Mesothelial cell of epicardium (in vitro differentiated cells): ENCODE results near the gene SPATA18. TPM values are rescaled to one million over a fixed set of nuclear protein-coding genes. Genes with fewer than 3 reads are reported as not detected.
"Not testable (repeated sequence)": the region's sequence is repeated elsewhere in the genome, so short reads cannot be mapped to it uniquely, and the experiment has no call there.

Experiments used
- DNase-seq, 2 experiments: peaks; one replicate each; pipeline ENCODE4 v3.0.0; 2021; ENCODE audit warnings: low spot score in 2 of 2; ENCODE audit not compliant: unreplicated experiment in 2 of 2
- H3K27ac Mint-ChIP-seq: 2 replicates; pipeline ENCODE4 v1.8.0; 2021; ENCODE audit warnings: mixed read lengths
- H3K27me3 Mint-ChIP-seq: 2 replicates; pipeline ENCODE4 v1.8.0; 2021; ENCODE audit warnings: low read depth, mixed read lengths
- H3K36me3 Mint-ChIP-seq: 2 replicates; pipeline ENCODE4 v1.8.0; 2021; ENCODE audit warnings: mixed read lengths
- H3K4me1 Mint-ChIP-seq: 2 replicates; pipeline ENCODE4 v1.8.0; 2021; ENCODE audit warnings: mixed read lengths
- H3K4me3 Mint-ChIP-seq: 2 replicates; pipeline ENCODE4 v1.8.0; 2021; ENCODE audit warnings: mild to moderate bottlenecking, moderate library complexity, mixed read lengths
- H3K9me3 Mint-ChIP-seq: 2 replicates; pipeline ENCODE4 v1.8.0; 2021; ENCODE audit warnings: mixed read lengths
- total RNA-seq: library from RNA; stranded (reverse); gene quantifications from 3 replicates; pipeline ENCODE4 v1.2.1, GENCODE V29; 2021
- TF ChIP-seq, protein P1 (sequence below): fragments of 200-600 bp; sonication (generic); IDR thresholded peaks from one replicate; pipeline ENCODE4 v1.5.0; 2021; ENCODE audit warnings: antibody characterized with exemption; ENCODE audit not compliant: unreplicated experiment

Gene SPATA18
- total RNA-seq, 1 donor from 2014 or later, result 10.0 TPM

- Mint-ChIP-seq H3K4me1 (no peaks in the 10 kb centered on the region), H3K9me3 (peaks cover 5% of the 10 kb centered on the region), H3K4me3 (no peak overlapping the region), H3K27ac (no peak overlapping the region), H3K27me3 (no peaks in the 10 kb centered on the region), H3K36me3 (no peaks in the 10 kb centered on the region)
- TF ChIP-seq, protein P1, sequence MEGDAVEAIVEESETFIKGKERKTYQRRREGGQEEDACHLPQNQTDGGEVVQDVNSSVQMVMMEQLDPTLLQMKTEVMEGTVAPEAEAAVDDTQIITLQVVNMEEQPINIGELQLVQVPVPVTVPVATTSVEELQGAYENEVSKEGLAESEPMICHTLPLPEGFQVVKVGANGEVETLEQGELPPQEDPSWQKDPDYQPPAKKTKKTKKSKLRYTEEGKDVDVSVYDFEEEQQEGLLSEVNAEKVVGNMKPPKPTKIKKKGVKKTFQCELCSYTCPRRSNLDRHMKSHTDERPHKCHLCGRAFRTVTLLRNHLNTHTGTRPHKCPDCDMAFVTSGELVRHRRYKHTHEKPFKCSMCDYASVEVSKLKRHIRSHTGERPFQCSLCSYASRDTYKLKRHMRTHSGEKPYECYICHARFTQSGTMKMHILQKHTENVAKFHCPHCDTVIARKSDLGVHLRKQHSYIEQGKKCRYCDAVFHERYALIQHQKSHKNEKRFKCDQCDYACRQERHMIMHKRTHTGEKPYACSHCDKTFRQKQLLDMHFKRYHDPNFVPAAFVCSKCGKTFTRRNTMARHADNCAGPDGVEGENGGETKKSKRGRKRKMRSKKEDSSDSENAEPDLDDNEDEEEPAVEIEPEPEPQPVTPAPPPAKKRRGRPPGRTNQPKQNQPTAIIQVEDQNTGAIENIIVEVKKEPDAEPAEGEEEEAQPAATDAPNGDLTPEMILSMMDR, result no peak
- DNase-seq, result no peak
Observed at GRCh38 chr4:52126226-52126625, 75.1 kb downstream of the SPATA18 start.

DNA sequence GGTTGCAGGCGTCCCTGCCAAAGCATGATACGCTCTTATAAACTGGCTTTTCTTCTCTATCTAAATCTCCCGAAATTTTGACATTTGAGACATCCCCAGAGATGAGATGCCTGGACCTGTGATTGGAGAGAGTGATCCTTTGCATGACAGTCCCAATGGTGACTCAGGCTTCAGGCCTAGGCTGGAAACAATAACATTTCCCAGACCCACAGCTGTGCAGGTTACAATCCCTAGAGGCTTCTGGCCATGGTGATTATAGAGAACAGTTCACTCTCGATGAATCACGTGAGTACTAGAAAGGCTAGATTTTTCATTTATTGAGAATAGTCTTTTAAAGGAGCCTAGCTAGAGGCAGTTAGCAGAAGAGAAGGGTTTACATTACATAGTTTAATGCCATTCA, 75.9 kb downstream of the SPATA18 start:
- H3K4me1 Mint-ChIP-seq, result no peaks in the 10 kb centered on the region
- no peak overlapping the region for H3K4me3 Mint-ChIP-seq
- H3K36me3 Mint-ChIP-seq, result no peaks in the 10 kb centered on the region
- H3K27ac Mint-ChIP-seq, result no peak overlapping the region
- H3K9me3 Mint-ChIP-seq, result no peaks in the 10 kb centered on the region
- no peaks in the 10 kb centered on the region for H3K27me3 Mint-ChIP-seq
- DNase-seq, result no peak
- TF ChIP-seq, protein P1, result no peak

- Mint-ChIP-seq H3K27me3 (peaks cover 11% of the 10 kb centered on the region), H3K4me3 (no peak overlapping the region), H3K27ac (no peak overlapping the region), H3K9me3 (no peaks in the 10 kb centered on the region), H3K36me3 (no peaks in the 10 kb centered on the region), H3K4me1 (no peaks in the 10 kb centered on the region)
- TF ChIP-seq, protein P1, result no peak
- DNase-seq, result no peak
Observed at GRCh38 chr4:52135171-52135570, 84.1 kb downstream of the SPATA18 start.

DNA sequence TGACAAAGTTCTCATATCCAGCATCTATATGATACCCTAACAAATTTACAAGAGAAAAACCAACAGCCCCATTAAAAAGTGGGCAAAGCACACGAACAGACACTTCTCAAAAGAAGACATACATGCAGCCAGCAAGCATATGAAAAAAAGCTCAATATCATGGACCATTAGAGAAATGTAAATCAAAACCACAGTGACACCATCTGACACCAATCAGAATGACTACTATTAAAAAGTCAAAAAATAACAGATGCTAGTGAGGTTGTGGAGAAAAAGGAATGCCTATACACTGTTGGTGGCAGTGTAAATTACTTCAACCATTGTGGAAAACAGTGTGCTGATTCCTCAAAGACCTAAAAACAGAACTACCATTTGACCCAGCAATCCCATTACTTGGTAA, 86.0 kb downstream of the SPATA18 start:
- not testable (repeated sequence) for H3K36me3 Mint-ChIP-seq, H3K27ac Mint-ChIP-seq, H3K4me1 Mint-ChIP-seq, DNase-seq, H3K4me3 Mint-ChIP-seq
- Mint-ChIP-seq H3K27me3 (peaks cover 11% of the 10 kb centered on the region), H3K9me3 (peaks cover 11% of the 10 kb centered on the region)

GRCh38 chr4:52142816-52143215, 91.7 kb downstream of the SPATA18 start:
- H3K4me3 Mint-ChIP-seq, result no peak overlapping the region
- H3K36me3 Mint-ChIP-seq, result no peaks in the 10 kb centered on the region
- TF ChIP-seq, protein P1, result no peak
- no peaks in the 10 kb centered on the region for H3K27me3 Mint-ChIP-seq
- H3K27ac Mint-ChIP-seq, result no peak overlapping the region
- H3K4me1 Mint-ChIP-seq, result no peaks in the 10 kb centered on the region
- DNase-seq, result no peak
- H3K9me3 Mint-ChIP-seq, result peaks cover 11% of the 10 kb centered on the region

- Mint-ChIP-seq H3K36me3 (no peaks in the 10 kb centered on the region), H3K27ac (no peak overlapping the region), H3K27me3 (no peaks in the 10 kb centered on the region), H3K4me3 (no peak overlapping the region), H3K9me3 (peaks cover 11% of the 10 kb centered on the region), H3K4me1 (no peaks in the 10 kb centered on the region)
- no peak for DNase-seq
- TF ChIP-seq, protein P1, result no peak
Observed at GRCh38 chr4:52143815-52144214, 92.7 kb downstream of the SPATA18 start.
